ENCODE data around the gene LCOR. TPM values are rescaled to one million over a fixed set of nuclear protein-coding genes. Genes with fewer than 3 reads are reported as not detected.

LCOR gene
- total RNA-seq, 4 donors from 2014 or later = 9.2 to 20.0 (median 14.6) TPM

GRCh38 chr10:97024168-97025073 is 192.3 kb downstream of the LCOR start:
- peak; percentile 35 to 78 for DNase-seq
- TF ChIP-seq CTCF (IDR thresholded peaks at IDR 0.05 in 4 of 5, conservative IDR thresholded peaks at IDR 0.05 in 1 of 5) (no peak), POLR2A (IDR thresholded peaks at IDR 0.05) (no peak)
- H3K4me1 ChIP-seq = peaks cover 41 to 44% of the 10 kb centered on the region in 2 donors

GRCh38 chr10:97025613-97026242 is 193.6 kb downstream of the LCOR start:
- intact Hi-C loops (cut with DNase I; ENCODE audit: low total_unique reads) = loop anchor here (1.0 to 5.0 kb wide), 5 partner anchors 77 to 633 kb away; partner anchors contain the start of gene LCOR
- peak overlapping the region; percentile 79 to 96 (median 88) for H3K27ac ChIP-seq
- DNase-seq = peak; percentile 69 to 82

More at GRCh38 chr10:97024168-97025073, 192.3 kb downstream of the LCOR start:
- in situ Hi-C loops (cut with MboI; ENCODE audit: low sequenced_read_pairs in 4 of 4) (loop anchor here (5.0 to 25.0 kb wide), 6 partner anchors 110 to 637 kb away; partner anchors contain the start of gene LCOR (in 1 of the 4)), intact Hi-C loops (cut with DNase I; ENCODE audit: low total_unique reads) (loop anchor here (1.0 to 5.0 kb wide), 5 partner anchors 76 to 632 kb away; partner anchors contain the start of gene LCOR)
- Histone ChIP-seq H3K36me3 (no peaks in the 10 kb centered on the region), H3K4me3 (no peak overlapping the region), H3K9me3 (no peaks in the 10 kb centered on the region), H3K27me3 (no peaks in the 10 kb centered on the region), H3K27ac (peak overlapping the region; percentile 79 to 96 (median 88))
- peak; percentile 65 to 66 for ATAC-seq

GRCh38 chr10:97028126-97028831 is 196.2 kb downstream of the LCOR start:
- H3K36me3 ChIP-seq = no peaks in the 10 kb centered on the region
- peaks cover 23 to 24% of the 10 kb centered on the region in 2 donors for H3K4me1 ChIP-seq
- intact Hi-C loops (cut with DNase I; ENCODE audit: low total_unique reads) (loop anchor here (5.0 kb wide), 2 partner anchors 261 to 636 kb away; no protein-coding TSS in a partner anchor), in situ Hi-C loops (cut with MboI; ENCODE audit: low sequenced_read_pairs in 4 of 4) (loop anchor here (5.0 to 25.0 kb wide), 6 partner anchors 113 to 641 kb away; partner anchors contain the start of gene LCOR (in 1 of the 4))
- no peak overlapping the region for H3K27ac ChIP-seq
- no peak for ATAC-seq
- H3K4me3 ChIP-seq = no peak overlapping the region
- H3K9me3 ChIP-seq = no peaks in the 10 kb centered on the region
- no peak for DNase-seq
- H3K27me3 ChIP-seq = no peaks in the 10 kb centered on the region
- TF ChIP-seq POLR2A (IDR thresholded peaks at IDR 0.05) (no peak), CTCF (IDR thresholded peaks at IDR 0.05 in 4 of 5, conservative IDR thresholded peaks at IDR 0.05 in 1 of 5) (no peak)

More at GRCh38 chr10:97025613-97026242, 193.6 kb downstream of the LCOR start:
- Histone ChIP-seq H3K4me1 (peaks cover 31 to 32% of the 10 kb centered on the region in 2 donors), H3K27me3 (no peaks in the 10 kb centered on the region), H3K9me3 (no peaks in the 10 kb centered on the region), H3K4me3 (peak overlapping the region in 1 of 4 donors; percentile 17), H3K36me3 (no peaks in the 10 kb centered on the region)
- peak; percentile 68 to 70 for ATAC-seq
- in situ Hi-C loops (cut with MboI; ENCODE audit: low sequenced_read_pairs in 4 of 4) = loop anchor here (5.0 to 25.0 kb wide), 6 partner anchors 111 to 638 kb away; partner anchors contain the start of gene LCOR (in 1 of the 4)
- TF ChIP-seq CTCF (IDR thresholded peaks at IDR 0.05 in 4 of 5, conservative IDR thresholded peaks at IDR 0.05 in 1 of 5) = peak; percentile 76 to 89 (median 86)
- TF ChIP-seq POLR2A (IDR thresholded peaks at IDR 0.05) = no peak

GRCh38 chr10:97028832-97029178 is 196.7 kb downstream of the LCOR start:
- in situ Hi-C loops (cut with MboI; ENCODE audit: low sequenced_read_pairs in 4 of 4) (loop anchor here (5.0 to 25.0 kb wide), 6 partner anchors 114 to 642 kb away; partner anchors contain the start of gene LCOR (in 1 of the 4)), intact Hi-C loops (cut with DNase I; ENCODE audit: low total_unique reads) (loop anchor here (5.0 kb wide), 2 partner anchors 262 to 637 kb away; no protein-coding TSS in a partner anchor)
- Histone ChIP-seq H3K27ac (no peak overlapping the region), H3K36me3 (no peaks in the 10 kb centered on the region), H3K4me3 (no peak overlapping the region), H3K9me3 (no peaks in the 10 kb centered on the region), H3K4me1 (peaks cover 19 to 21% of the 10 kb centered on the region in 2 donors), H3K27me3 (no peaks in the 10 kb centered on the region)
- ATAC-seq = no peak
- no peak for DNase-seq
- TF ChIP-seq POLR2A (IDR thresholded peaks at IDR 0.05) = no peak
- no peak for TF ChIP-seq CTCF (IDR thresholded peaks at IDR 0.05 in 4 of 5, conservative IDR thresholded peaks at IDR 0.05 in 1 of 5)
